ENCODE measurements around the gene ACOT7.

ACOT7 gene

GRCh38 chr1:6280761-6281451 is 112.7 kb downstream of the ACOT7 start:
- DNase-seq, result no peak

- no peak for DNase-seq
Measured at GRCh38 chr1:6279613-6280383, 113.8 kb downstream of the ACOT7 start.

DNA sequence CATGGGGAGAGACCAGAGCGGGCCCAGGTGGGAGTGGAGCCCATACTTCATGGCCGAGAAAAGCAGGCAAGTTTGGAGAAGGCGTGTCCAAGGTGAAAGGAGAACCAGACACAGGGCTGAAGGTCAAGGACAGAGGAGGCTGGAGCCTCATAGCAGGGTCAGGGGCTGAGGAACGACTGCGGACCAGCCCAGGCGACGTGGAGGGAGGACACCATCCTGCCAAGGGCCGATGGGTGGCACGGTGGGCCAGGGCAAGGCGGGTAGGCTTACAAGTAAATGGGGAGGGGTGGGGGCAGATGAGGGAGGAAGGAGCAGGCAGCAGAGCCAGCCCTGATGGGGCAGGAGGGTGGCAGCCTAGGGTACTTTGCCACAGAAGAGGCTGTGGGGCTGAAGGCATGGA is 114.5 kb downstream of the ACOT7 start:
- DNase-seq, result no peak

GRCh38 chr1:6278263-6278662 is 115.3 kb downstream of the ACOT7 start:
- DNase-seq, result no peak

DNA sequence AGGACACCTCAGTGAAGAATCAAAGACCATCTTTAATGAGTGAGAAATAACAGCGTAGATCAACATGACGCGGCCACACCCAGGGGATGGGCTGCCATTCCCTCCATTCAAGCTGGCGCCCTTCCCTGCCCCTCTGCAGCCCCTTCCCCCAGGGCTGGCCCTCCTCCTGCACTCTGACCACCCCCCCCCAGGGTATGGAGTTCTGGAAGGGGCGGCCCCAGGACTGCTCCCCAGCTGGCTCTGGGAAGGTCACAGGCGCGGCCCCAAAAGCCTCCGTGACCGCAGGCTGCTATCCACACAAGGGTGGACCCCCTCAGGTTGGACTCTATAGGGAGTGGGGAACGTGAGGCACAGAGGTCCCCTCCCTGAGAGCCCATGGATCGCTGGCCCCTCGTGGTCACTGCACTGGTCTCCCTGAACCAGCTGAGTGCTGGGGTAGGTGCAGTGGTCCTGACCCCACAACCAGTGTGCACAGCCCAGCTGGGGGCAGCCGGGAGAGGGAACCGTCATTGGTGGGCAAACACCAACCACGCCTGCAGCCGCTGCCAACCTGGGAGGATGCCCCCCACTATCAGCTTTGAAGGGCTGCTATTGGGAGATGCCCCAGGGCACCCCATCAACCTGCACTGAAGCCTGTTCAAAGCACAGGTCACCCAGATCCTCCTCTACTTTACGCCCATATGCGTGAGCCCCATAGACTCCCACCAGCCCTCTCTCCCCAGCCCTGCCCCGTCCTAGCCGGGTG is 116.6 kb downstream of the ACOT7 start:
- DNase-seq, result no peak

GRCh38 chr1:6275826-6276782 is 117.5 kb downstream of the ACOT7 start:
- peak; percentile 82 for DNase-seq

GRCh38 chr1:6274622-6275139 is 118.9 kb downstream of the ACOT7 start:
- DNase-seq, result no peak

DNA sequence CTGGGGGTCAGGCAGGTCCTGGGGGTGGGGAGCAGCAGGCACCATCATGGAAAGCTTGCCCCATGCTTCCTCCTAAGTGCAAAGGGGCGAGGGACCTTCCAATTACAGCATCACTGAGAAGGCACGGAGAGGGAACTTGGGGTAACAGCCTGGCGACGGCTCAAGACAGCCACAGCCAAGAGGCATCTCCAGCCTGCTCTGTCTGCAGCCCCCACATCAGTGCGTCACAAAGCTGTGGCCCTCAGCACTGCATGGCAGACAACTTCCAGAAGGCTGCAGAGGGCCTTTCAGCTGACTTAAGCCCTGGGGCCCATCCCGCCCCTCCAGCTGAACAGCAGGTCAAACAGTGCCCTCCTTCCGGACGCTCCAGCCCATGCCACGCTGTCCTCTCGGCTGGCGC is 119.5 kb downstream of the ACOT7 start:
- DNase-seq, result no peak

DNA sequence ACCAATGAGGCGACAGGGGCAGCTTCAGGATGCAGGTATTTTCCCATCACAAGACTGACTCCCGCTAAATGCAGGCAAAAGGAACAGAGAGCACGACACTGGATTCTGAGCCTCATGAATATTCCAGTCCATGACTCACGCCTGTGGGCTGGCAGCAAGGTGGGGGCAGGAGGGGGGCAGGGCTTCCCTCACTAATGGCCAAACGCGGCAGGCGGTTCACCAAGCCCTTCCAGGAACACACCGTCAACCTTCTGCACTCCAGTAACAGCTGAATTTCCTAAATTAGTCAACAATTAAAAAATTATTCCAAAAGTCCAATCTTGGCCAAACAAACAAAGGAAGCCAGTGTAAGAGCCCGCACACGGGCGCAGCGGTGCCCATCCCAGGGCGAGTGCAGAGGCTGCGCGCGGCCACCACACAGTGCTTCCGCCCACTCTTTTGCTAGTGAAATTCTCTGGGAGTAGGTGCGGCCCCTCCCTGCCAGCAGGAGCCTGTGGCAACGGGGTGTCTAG is 120.1 kb downstream of the ACOT7 start:
- peak; percentile 5 for DNase-seq

DNA sequence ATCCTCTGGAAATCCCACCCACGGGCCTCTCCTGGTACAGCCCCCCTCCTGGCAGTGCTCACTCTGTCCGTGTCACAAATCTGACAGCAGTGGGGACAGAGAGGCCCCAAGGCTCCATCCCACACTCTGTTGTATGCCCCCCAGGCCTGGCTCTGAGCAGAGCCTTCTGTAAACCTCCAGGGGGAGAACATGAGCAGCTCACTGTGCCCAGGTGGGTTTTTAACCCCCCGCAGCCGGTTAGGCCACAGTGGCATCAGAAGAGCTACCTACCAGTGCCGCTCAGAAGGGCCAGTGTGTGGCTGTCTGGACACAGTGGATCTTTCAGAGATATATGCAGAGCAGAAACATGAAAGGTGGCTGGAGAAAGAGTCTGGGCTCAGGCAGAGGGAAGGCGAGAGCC is 120.7 kb downstream of the ACOT7 start:
- DNase-seq, result no peak

- DNase-seq, result no peak
Measured at GRCh38 chr1:6272452-6272851, 121.1 kb downstream of the ACOT7 start.

DNA sequence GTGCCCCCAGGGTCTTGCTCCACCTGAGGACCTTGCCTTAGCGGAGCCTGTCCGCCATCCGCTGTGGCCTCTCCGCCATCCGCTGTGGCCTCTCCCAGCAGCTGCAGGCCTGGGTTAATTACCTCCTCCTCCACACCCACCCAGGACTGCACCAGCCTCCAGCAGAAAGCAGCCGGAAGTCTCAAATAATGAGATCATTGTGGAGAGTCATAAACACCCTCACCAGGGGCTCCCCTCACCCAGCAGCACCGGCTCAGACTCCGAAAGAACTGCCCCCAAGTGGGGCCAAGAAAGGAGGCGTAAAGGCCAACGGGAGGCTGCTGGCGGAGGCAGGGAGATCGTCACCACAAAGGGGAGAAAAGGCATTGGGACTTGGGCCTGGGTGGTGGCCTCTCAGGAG is 122.0 kb downstream of the ACOT7 start:
- DNase-seq, result no peak

DNA sequence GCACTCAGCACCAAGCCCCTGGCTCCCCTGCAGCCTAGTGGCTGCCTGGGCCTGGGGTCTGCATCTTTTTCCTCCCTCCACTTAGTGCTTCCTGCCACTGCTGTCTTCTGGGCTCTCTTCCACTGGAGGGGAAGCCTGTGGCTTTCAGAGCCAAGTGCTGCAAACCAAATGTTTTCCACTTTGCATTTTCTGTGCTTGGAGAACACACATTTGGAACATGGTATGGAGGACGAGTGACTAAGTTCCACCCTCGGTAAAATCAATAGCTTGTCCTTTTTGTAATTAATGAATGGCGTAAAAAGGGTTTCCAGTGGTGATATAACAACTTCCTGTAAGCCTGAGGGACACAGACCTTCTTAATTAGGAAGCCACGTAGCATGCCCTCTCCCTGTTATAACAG is 122.6 kb downstream of the ACOT7 start:
- DNase-seq, result no peak

- DNase-seq, result no peak
Measured at GRCh38 chr1:6270401-6270800, 123.2 kb downstream of the ACOT7 start.

- peak; percentile 69 for DNase-seq
Measured at GRCh38 chr1:6269720-6270400, 123.7 kb downstream of the ACOT7 start.

- no peak for DNase-seq
Measured at GRCh38 chr1:6269296-6269695, 124.3 kb downstream of the ACOT7 start.

- no peak for DNase-seq
Measured at GRCh38 chr1:6268415-6268814, 125.2 kb downstream of the ACOT7 start.

- peak; percentile 22 for DNase-seq
Measured at GRCh38 chr1:6267686-6268322, 125.8 kb downstream of the ACOT7 start.

DNA sequence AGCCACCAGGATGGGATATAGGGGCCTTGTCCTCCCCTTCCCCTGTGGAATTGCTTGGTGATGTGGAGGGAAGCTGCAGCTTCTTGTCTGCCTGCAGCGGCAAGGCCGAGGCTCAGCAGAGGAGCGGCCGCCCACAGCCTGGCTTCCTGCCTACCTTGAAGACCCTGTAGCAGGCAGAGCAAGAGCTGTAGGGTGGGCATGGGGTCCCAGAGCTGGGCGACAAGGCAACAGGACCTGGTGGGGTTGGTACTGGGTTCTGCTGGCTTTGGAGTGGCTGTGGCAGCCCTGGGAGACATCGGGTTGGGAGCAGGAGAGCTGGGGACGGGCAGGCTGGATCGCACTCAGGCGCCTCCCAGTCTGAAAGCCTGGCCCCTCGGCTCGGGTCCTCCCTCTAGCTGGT is 126.9 kb downstream of the ACOT7 start:
- no peak for DNase-seq

- DNase-seq, result no peak
Measured at GRCh38 chr1:6265151-6265550, 128.4 kb downstream of the ACOT7 start.

DNA sequence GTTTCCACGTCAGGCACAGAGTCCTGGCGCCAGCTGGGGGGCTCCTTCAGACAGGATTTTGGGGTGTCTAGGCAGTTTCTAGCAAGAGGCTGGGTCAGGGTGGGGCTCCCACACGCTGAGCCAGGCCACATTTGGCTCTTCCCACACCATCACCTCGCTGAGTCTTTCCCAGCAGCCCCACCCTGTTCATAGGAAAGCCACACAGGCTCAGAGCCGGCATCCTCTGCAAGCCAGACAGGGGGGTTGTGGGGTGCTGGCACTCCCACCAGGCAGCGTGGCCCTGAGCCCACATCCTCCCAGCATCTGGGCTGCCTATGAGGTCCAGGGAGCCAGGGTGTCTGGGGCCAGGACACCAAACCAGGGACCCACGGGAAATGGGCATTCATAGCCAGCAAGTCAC is 129.9 kb downstream of the ACOT7 start:
- no peak for DNase-seq

Data from NCI-H2227 treated with DMSO at 0.1 percent for 48 hours (cell line).